GM13977 (cell line): ENCODE measurements around the gene FAM107B.

Source experiments
- DNase-seq: peaks from one replicate; pipeline ENCODE4 v3.0.0; 2012; ENCODE audit warnings: low spot score
- in situ Hi-C: fragments of 300-500 bp; cut with MboI; formaldehyde crosslinking; loops from one replicate; pipeline ENCODE4 v1.12.0; 2022; ENCODE audit warnings: low sequenced_read_pairs, low pct_unique_long_range_greater_than_20kb, mixed read lengths, inconsistent platforms; ENCODE audit not compliant: unreplicated experiment
- TF ChIP-seq, protein P1 (sequence below): IDR thresholded peaks from 2 replicates; pipeline ENCODE4 v1.5.1; 2012; ENCODE audit warnings: mild to moderate bottlenecking, control low read depth; ENCODE audit not compliant: insufficient read depth; ENCODE audit errors: extremely low read depth, missing control alignments

Gene FAM107B

DNA sequence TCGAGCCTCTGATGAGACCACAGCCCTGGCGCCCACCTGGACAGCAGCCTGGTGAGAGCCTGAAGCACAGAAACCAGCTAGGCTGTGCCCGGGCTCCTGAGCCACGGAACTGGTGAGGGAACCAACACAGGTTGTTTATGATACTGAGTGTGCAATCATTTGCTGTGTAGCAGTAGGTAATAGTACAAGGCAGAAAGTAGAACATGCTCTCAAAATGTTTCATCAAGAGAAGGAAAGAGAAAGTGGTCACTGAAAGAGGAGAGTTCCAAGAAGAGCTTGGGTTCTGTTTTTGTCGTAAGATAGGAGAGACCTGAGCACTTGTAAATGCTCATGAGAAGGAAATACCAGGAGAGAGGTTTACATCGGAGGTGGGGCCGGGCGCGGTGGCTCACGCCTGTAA is 208.2 kb downstream of the FAM107B start:
- no peak for DNase-seq
- TF ChIP-seq, protein P1, sequence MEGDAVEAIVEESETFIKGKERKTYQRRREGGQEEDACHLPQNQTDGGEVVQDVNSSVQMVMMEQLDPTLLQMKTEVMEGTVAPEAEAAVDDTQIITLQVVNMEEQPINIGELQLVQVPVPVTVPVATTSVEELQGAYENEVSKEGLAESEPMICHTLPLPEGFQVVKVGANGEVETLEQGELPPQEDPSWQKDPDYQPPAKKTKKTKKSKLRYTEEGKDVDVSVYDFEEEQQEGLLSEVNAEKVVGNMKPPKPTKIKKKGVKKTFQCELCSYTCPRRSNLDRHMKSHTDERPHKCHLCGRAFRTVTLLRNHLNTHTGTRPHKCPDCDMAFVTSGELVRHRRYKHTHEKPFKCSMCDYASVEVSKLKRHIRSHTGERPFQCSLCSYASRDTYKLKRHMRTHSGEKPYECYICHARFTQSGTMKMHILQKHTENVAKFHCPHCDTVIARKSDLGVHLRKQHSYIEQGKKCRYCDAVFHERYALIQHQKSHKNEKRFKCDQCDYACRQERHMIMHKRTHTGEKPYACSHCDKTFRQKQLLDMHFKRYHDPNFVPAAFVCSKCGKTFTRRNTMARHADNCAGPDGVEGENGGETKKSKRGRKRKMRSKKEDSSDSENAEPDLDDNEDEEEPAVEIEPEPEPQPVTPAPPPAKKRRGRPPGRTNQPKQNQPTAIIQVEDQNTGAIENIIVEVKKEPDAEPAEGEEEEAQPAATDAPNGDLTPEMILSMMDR = no peak
- in situ Hi-C loops = no loop called here

DNA sequence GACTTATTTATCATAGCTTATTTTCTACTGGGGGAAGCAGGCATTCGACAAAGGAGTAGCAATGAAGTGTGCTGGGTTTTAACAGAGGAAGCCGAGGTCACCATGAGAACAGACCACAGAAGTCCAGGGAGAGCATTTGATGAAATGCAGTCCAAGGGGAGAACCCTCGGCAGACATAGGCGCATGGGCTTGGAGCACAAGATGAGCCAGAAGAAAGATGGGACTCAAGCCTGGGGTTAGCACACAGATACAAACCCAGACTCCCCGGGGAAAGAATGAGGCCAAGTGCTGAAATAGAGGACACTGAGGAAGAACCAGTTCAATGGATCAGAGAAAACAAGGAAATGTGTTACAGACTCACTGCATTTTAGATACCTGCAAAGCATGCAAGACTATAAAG is 209.5 kb downstream of the FAM107B start:
- DNase-seq = no peak
- in situ Hi-C loops = no loop called here
- TF ChIP-seq, protein P1 = no peak

DNA sequence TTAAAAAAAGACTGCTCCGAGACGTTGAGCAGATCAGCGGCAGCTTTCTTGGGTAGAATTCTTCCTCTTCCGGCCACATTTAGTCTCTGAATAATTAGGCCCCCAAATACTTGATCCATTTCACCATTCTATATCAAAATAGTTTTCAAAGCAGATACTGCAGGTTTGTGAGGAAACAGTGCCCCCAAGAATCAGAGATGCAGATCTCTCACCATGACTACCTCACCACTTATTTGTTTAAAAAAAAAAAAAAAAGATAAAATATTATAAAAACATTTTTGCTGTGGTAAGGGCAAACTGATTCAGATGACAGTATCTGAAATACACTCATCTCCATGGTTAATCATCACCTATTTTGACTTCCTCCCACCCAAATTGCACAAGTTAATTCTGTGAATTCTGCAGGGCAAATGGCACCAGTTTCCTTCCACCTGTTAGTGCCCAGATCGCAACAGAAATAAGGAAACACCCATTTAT is 210.4 kb downstream of the FAM107B start:
- DNase-seq = no peak
- TF ChIP-seq, protein P1 = no peak
- in situ Hi-C loops = no loop called here

DNA sequence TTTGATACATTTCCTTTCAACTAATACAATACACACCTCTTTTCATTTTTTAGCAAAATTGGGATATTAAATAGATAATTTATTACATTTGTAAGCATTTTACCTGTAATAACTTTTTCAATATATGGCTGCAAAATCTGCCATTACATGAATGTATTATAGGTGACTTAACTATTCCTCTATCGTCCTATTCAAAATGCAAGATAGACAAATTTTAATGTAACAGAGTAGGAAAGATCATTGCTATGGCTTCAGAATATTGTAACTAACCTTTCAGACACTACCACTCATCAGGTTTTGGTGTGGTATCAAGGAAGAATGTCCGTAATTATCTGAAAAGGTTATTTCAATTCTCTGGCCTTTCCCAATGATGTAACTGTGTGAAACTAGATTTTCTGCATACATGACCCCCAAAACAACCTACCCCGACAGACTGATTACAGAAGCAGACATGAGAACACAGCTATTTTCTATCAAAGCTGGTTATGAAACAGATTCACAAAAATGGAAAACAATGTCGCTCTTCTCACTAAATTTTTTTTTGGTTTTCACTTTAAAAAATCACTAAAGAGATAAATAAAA is 211.2 kb downstream of the FAM107B start:
- DNase-seq = no peak
- TF ChIP-seq, protein P1 = no peak
- in situ Hi-C loops = no loop called here

DNA sequence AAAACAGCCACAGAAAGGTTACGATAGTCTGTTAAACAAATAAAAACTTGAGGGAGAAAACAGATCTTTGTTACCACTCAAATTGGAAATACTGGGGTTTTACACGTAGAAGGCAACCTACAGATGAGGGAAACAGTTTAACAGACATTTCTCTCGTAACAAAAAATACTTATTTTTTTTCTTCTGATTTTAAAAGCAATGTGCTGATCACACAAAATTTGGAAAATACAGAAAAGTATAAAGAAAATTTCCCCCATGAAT is 211.7 kb downstream of the FAM107B start:
- in situ Hi-C loops = no loop called here
- DNase-seq = no peak
- TF ChIP-seq, protein P1 = no peak

DNA sequence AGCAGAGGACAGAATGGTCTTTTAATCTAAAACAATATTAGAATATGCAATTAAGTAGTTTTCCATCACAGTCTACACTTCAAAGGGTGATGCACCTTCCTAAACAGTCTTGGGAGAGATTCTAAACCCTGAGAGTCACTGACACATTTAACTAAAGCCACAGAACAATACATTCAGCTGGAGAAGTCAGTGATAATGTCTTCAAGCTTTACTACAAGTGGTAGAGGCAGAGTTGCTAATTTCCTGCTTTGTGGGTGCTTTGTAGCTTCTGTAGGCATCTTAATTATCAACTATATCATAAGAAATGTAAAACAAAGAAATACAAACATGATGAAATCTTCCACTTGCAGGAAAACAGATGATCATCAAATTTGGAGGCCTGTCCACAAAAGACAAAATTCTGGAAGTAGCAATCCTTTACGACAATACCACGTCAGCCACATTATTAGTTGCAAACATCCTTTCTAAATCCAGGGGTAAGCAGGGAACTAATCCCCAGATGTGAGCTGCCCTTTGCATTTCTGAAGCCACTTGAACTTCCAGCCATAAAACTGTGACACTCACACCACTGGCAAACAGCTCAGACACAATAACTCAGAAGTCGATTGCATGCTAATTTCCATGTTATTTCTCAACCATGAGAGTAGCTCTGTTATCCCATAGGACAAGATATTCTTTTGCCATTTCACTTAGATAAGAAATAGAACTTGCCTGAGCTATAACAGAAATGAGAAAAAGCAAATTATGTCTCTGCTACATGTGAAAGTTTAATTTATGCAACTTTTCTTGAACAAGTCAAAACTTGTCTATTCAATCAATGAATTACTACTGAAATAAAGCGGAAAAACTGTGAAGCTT is 212.2 kb downstream of the FAM107B start:
- DNase-seq = no peak
- in situ Hi-C loops = no loop called here
- TF ChIP-seq, protein P1 = no peak
